Left lobe of liver (tissue), 2 donors: ENCODE data around the gene ZBTB47. TPM values are rescaled to one million over a fixed set of nuclear protein-coding genes. Genes with fewer than 3 reads are reported as not detected.

ENCODE experiments used
- ATAC-seq: fragments of 200-7000 bp; cut with Tn5 transposase; one replicate; pipeline ENCODE4 v1.9.1; 2020; ENCODE audit warnings: mild to moderate bottlenecking, moderate library complexity
- DNase-seq: peaks from one replicate; pipeline ENCODE4 v3.0.0-alpha.2; 2020; ENCODE audit warnings: low spot score
- total RNA-seq: library from RNA; stranded (reverse); gene quantifications from one replicate; pipeline ENCODE4 v1.2.1, GENCODE V29; 2021
- donor health status: DM: no; HTN: no; CAD: no; lungs with moderate emphysema.
- donor health status: DM: no; HTN: yes; CAD: no.

ZBTB47 gene
- total RNA-seq, 1 donor from 2014 or later, result 5.0 TPM

GRCh38 chr3:42709621-42710020 is 56.1 kb downstream of the ZBTB47 start:
- peak; percentile 38 for DNase-seq

GRCh38 chr3:42710323-42711021 is 57.0 kb downstream of the ZBTB47 start:
- no peak for ATAC-seq
- peak; percentile 33 for DNase-seq

More at GRCh38 chr3:42709621-42710020, 56.1 kb downstream of the ZBTB47 start:
- ATAC-seq, result no peak

- ATAC-seq (no peak), DNase-seq (peak; percentile 33)
These were observed 58.2 kb downstream of the ZBTB47 start for GRCh38 chr3:42711491-42712343.

GRCh38 chr3:42712344-42712648 is 58.8 kb downstream of the ZBTB47 start:
- ATAC-seq (no peak), DNase-seq (peak; percentile 24)

- ATAC-seq (no peak), DNase-seq (peak; percentile 32)
These were observed 59.3 kb downstream of the ZBTB47 start for GRCh38 chr3:42712688-42713372.

- ATAC-seq (no peak), DNase-seq (no peak)
These were observed 60.2 kb downstream of the ZBTB47 start for GRCh38 chr3:42713747-42714146.

- DNase-seq, result no peak
- no peak for ATAC-seq
These were observed 60.8 kb downstream of the ZBTB47 start for GRCh38 chr3:42714171-42714852.

Other genes starting within 250 kb of the ZBTB47 start
- not detected for gene LYZL4, start 243.1 kb upstream of the ZBTB47 start, total RNA-seq
- gene VIPR1, start 151.1 kb upstream of the ZBTB47 start, total RNA-seq, result 27.0 TPM
- 14.2 TPM for gene SEC22C, start 71.7 kb upstream of the ZBTB47 start, total RNA-seq
- 14.4 TPM for gene SS18L2, start 62.8 kb upstream of the ZBTB47 start, total RNA-seq
- gene NKTR, start 53.0 kb upstream of the ZBTB47 start, total RNA-seq, result 29.2 TPM
- not detected for gene KLHL40, start 31.8 kb downstream of the ZBTB47 start, total RNA-seq
- gene HHATL, start 49.1 kb downstream of the ZBTB47 start, total RNA-seq, result 0.40 TPM
- gene CCDC13, start 119.6 kb downstream of the ZBTB47 start, total RNA-seq, result 1.6 TPM
- 112 TPM for gene HIGD1A, start 150.8 kb downstream of the ZBTB47 start, total RNA-seq
- 17.6 TPM for gene ACKR2, start 155.7 kb downstream of the ZBTB47 start, total RNA-seq
- gene CYP8B1, start 222.2 kb downstream of the ZBTB47 start, total RNA-seq, result 425 TPM